Measurements from ENCODE around the gene GABBR2.

GABBR2 gene

DNA sequence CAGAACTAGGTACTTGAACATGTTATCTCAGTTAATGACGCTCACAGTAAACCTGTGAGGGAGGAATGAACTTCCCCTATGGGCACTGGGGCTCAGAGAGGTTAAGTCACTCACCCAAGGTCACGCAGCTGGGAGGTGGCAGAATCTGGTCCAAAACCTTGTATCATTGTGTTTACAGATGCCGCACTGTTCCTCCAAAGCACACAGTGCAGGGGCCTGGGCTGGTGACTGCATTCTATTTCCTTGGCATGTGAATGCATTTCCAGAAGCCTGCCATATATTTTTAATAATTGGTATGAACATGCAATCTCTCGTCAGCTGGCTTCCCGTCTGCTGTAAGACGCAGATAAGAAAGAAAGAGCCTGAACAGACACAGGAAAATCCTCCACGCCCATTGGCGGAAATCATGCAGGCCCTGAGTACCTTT, 376.3 kb downstream of the GABBR2 start:
- DNase-seq: no peak

DNA sequence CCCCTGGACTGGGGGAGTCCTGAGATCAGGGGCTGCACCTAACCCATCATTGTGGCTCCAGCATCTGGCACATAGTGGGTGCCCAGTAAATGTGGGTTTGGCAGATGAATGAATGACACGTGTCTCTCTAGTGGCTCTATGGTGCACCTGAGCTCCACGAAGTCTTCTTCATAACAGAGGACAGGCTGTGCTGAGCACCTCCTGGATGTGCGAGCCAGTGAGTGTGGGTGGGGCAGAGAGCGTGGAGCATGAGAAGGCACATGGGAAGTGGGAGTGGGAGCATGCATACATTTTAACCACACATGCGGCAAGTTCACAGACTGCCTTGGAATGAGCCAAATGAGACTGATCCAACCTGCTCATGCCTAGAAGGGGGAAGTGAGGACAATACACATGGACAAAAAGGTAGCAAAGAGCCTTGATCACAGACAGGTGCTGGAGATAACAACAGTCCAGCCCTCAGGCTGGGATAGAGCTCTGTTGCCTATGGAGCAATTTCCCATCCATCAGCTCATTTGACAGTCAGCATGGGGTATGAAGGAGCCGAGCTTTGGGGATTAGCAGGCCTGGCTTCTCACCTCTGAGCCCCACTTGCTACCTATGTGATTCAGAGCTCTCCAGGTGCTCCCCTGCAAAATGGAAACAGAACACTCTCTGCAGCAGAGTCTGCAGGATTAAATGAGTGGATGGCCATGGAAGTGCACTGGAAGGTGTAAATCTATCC, 377.0 kb downstream of the GABBR2 start:
- DNase-seq: no peak

DNA sequence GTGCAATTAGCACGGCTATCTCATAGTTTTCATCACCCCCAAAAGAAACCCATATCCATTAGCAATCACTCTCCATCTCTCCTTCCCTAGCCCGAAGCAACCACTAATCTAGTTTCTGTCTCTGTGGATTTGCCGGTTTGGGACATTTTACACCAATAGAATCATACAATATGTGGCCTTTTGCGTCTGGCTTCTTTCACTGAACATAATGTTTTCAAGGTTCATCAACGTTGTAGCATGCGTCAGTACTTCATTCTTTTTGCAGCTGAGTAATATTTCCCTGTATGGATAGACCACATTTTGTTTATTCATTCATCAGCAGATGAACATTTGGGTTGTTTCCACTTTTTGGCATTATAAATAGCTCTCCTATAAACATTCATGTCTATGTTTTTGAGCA, 377.9 kb downstream of the GABBR2 start:
- DNase-seq: peak; percentile 97

DNA sequence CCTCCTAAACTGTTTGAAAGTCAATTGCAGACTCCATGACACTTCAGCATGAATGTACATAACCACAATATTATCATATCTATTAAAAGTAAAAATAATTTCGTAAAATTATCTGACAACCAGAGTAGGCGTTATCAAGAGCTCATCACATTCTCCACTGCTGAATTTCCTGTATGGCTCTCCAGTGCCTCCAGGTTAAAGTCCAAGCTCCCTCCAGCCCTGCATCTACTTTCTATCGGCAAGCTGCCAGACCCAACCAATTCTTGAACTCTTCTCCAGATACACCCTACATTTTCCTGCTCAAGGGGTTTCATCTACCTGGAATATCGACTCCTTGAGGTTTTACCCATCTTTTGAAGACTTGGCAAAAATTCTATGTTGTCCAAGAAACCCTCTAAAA, 378.8 kb downstream of the GABBR2 start:
- no peak for DNase-seq

DNA sequence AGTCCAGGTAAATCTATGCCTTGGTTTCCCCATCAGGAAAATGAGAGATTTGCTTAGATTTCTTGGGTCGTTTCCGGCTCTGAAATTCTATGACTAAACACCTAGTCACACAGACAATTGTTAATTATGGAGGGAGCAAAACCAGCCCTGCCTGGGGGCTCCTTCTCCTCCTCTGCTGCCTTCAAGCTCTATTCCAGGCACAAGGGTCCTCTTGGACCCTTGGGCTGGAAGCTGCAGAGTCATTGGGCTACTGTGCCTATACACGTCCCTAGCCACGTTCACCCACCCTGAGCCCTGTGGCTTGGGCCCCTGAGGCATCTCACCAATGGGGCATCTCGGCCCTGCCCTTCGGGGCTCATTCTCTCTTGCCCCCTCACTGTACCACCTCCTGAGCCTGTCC, 379.5 kb downstream of the GABBR2 start:
- peak; percentile 40 for DNase-seq

DNA sequence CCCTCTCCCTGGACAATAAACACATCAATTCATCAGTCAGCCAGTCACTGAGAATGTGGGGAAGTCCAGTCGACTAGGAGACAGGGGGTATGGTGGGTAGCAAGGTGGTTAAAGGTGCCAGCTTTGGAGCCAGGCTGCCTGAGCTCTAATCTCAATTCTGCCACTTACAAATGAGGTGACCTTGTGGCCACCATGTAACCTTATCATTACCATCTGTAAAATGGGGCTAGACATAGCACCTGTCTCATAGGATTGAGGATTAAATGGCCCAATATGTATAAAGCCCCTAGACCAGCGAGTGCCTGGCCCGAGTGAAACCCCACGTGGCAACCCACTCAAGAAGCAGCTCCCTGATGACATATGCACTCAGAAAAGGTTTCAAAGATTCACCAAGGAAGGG, 380.0 kb downstream of the GABBR2 start:
- DNase-seq: no peak

DNA sequence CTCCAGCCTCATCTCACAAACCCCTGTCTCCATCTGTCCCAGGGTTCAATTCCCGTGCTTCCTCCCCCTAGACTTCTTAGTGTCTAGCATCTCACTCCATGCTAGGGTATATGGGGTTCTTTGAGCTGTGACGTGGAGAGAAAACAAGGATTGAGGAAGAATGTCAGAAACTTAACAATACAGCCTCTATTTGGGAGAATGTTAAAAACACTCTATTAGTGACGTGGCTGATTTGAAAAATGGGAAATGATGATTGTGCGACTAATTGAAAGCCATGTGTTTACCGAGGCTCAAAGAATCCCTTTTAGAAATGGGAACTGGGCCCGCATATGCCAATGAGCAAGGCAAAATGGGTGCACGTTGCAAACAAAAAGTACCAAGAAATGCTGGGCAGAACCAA, 380.6 kb downstream of the GABBR2 start:
- DNase-seq: no peak

DNA sequence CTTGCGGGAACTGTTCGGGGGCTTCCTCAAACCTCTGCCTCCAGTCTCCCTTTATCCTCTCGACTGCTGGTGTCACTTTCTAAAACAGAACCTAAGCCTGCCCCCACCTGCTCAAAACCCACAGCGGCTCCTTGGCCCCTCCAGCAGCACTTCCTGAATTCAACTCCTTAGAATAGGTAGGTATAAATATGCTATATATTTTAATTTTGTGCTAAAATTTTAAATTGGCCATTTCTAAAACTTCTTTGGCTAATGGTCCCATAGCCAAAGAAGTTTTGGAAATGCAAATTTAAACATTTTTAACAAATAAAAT, 381.5 kb downstream of the GABBR2 start:
- no peak for DNase-seq

DNA sequence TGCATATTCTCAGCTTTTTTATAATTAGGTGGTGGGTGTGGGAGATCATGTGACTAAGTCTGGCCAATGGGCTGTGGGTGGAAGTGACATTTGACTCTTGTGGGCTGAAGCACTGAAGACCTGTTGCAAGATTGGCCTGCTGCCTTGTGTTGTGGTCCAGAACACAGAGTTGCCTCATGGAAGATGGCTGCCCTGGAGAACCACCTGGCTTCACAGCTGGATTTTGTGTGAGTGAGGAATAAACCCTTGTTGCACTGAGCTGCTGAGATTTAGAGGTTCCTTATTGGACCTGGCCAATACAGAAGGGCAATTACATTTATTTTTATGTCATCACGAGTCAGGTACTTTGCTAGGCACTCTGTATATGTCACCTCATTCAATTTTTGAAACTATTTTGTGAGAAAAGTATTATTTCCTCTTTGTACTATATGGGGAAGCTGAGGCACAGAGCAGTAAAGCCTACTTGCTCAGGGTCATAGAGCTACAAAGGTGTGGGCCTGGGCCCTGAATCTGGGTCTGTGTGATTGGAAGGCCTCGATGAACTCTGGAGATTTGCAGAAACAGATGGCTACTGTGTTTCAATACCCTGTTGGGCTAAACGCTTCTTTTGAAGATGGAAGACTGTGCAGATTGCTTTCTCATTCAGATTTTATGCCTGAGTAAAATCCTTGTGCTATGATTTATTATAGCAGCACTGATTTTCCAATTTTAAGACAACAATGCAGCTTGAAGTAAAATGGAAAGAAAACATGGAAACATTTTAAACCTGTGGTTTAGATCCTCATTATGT, 382.1 kb downstream of the GABBR2 start:
- DNase-seq: peak; percentile 74

DNA sequence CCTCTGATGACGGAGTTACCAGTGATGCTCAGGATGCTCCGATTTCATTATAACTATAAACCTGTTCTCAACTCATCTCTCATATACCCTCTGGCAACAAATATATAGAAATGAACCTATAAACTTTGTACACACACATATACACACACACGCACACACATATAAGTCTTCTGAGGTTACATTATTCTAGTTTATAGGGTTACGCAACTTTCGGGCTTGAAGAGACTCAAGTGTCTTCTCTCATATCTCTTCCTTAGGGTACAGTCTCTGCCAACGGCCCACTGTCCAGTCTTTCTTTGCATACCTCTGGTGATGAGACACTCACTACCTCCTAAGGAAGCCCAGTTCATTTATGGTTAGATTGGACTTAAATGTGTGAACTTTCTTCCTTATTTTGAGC, 383.9 kb downstream of the GABBR2 start:
- peak; percentile 6 for DNase-seq

DNA sequence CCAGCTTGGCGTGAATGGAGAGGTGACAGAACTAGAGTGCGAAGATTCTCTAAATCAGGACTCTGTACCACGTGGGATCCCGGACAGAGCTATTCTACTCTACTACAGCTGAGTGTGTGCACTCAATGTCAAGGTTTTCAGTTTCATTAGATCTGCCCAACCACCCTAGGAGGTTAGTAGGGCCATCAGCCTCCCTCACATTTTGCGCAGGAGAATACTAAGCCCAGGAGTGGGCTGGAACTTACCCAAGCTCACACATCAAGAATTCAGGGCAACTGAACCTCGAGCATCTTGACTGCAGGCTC, 385.0 kb downstream of the GABBR2 start:
- no peak for DNase-seq

DNA sequence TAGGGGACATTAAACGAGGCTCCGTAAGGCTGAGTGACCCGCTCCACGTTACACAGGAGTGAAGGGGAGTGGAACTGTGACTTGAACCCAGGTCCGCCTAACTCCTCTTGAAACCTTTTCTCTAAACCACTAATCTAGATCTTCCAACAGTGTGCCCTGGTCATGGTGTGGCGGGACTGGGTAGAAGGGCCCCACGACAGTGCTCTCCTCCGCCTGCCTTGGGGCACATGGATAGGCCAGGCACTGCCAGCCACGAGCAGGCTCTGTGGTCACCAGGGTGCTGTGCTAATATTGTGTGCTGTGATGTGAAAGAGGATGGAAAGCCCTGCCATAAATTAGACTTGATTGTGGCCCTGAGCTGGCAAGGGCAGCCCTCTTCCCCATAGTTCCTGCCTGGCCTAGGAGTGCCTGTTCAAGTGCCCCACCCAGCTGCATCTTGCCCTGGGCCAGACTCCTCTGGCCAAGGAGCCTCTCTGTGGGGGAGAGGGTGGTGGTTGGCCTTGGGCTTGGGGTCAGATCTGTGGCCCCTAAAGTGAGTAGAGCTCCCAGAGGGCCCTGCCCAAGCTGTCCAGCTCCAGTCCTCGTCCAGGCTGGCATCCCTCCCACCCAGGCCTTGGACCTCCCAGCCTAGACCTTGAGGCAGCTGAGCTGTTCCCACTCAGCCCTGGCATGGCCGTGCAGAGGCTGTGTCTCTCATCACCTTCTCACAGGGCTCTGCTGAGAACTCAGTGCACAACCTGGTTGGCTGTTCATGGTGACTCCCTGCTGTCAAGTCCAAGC, 385.5 kb downstream of the GABBR2 start:
- peak; percentile 5 for DNase-seq

DNA sequence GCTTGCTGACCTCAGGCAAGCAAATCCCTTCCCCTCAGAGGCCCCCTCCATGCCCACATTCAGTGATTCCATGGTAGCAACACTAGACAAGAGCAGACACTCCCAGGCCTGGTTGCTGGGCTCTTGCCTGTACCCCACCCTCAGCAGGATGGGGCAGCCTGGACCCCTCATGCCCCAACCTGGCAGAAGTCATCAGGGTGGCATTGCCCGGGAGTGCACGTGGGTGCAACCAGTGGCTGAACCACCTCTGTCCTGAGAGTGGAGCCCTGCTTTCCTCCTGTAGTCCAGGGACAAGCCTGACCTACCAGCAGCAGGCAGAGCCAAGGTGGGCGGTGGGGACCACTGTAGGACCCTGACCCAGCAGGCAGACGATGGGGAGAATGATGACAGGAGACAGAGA, 387.5 kb downstream of the GABBR2 start:
- no peak for DNase-seq

DNA sequence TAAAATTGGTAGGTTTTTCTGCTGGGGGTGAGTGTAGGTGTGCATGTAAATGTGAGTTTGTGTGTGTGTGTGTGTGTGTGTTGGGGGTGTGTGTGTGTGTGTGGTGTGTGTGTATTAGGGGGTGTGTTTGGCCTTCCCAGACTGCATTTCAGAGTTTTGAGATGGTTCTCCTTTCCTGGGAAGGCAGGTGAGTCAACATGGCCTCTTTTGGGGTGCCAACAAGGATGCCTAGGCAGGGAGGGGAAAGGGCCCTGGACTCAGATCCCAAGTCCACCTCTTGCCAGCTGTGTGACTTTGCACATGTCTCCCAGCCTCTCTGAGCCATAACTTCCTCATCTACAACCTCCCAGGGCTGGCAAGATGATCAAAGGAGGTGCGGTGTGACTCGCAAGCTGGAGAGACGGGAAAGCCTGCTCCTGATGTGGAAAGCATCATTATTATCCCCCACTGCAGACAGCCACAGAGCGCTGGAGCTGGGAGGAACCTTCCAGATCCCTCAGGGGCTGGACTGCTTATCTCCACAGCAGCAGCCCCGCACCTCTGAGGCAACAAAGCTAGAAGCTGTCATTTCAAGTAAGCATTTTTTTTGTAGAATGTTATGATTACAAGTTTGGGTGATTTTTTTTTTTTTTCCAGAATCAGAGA, 389.8 kb downstream of the GABBR2 start:
- DNase-seq: peak; percentile 63

DNA sequence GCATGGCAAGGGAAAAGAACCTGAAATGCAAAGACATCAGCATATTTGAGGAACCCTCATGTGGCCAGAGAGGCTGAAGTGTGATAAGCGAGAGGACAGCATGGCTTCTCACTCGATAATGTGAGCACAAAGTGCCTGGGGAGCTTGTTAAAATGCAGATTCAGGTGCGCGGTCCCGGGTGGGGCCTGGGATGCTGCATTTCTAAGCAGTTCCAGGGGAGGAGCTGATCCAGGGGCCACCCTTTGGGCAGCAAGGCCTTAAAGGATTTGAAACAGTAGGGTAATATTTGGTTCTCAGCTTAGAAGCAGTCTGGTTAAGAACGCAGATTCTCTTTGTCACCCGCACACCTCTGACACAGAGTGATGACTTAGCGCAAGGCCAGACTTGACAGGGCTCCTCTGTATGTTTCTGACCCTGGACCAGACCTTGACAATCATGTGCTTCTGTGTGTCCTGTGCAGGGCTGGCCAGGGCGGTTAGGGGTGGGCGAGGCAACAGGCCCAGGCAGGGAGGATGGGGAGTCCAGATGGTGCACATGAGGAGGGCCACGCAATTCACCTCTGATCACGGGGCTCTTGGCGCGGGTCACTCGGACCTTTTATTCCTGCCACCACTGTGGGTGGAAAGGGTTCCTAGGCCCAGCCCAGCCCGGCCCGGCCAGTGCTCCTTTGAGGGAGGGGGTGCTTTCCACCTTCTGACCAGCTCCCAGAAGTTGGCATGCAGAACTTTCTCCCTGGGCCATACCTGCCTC, 390.5 kb downstream of the GABBR2 start:
- no peak for DNase-seq

DNA sequence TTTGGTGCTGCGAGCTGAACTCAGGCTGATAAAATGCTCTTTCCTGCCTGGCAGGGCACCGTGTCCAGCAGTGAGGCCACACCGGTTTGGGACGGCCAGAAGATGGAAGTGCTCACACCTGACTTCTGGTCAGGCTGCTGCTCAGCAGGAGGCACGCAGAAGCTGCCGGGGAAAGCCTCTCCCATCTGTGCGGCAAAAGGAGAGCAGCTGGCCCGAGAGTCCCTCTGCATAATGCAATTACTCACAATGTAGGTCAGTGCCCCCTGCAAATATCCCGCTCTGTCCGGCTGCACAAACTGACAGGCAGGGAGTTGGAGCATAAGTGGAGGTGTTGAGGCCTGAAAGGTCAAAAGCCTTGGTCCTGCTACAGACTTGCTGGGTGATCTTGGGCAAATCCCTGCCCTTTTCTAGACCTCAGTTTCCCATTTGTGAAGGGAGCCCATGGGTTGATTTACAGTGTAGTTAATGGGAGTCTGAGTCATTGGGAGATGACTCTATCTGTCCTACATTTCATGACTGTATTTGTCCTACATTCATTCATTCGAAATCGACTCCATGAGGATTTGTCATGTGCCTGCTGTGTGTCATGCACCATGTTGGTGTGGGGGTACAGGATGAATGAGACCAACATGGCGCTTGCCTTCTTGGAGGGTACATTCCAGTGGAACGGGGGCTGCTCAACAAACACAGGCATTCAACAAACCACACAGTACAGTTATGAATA, 391.4 kb downstream of the GABBR2 start:
- peak; percentile 91 for DNase-seq

DNA sequence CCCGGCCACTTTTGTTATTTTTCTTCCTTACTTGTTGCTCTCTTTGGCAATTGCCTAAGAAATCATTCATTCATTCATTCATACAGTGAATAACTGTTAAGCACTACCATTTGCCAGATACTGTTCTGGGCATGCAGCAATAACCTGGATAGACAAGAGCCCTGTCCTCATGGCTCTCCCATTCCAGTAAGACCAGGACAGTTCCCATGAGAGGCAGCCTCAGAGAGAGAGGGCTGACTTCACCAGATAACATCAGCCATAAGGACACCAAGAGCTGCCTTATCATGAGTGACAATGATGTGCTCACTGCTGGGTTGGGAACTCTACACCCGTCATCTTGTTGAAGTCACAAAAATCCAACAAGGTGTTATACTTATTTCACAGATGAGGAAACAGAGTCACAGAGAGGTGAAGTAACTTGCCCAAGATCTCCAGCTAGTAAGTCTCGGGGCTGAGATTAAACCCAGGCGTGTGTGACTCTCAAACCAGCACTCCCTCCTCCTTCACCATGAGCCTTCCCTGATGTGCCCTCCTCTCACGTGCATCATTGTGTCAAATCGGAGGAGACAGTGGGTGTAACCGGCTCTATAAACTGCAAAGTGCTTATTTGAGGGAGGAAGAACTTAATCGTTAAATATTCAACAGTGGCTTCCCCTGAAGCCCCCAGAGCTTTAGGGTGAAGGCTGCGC, 392.1 kb downstream of the GABBR2 start:
- no peak for DNase-seq

DNA sequence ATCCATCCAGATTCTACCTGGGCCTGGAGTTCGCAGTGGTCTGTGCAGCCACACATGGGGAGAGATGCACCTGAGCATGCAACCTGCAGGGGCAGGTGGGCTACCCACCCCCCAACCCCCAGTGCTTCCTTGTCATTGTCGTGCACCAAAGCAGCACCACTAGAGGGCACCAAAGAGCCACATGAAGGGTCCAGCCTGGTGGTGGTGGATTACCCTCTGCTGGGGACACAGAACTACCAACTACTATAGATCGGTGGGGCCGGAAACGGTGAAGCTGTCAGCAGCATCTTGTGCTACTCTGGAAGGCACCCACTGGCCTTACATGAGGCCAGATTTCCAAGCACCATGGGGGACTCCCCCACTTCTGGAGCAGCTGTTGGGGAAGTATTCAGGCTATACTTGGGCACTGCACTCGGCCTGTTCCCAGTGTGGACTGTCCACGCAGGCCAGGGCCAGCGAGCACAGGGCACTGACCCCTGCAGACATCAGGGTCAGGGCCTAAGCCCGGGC, 393.1 kb downstream of the GABBR2 start:
- DNase-seq: peak; percentile 85

DNA sequence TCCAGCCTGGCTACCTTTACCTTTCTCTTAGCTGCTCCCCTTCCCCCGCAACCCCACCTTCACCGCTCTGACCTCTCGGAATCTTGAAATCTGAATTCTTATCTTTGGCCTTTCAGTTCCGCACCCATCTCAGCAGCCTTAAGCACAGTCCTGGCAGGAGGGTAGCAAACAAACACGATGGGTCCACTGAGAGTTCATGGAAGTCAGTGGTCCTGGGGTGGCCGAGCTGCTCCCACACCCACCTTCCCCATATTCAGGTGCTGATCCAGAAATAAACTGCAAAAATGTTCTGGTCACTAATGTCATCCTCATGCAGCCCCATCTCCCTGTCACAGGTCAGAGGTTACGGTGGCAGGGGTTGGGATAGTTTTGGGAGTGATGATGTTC, 393.7 kb downstream of the GABBR2 start:
- no peak for DNase-seq

DNA sequence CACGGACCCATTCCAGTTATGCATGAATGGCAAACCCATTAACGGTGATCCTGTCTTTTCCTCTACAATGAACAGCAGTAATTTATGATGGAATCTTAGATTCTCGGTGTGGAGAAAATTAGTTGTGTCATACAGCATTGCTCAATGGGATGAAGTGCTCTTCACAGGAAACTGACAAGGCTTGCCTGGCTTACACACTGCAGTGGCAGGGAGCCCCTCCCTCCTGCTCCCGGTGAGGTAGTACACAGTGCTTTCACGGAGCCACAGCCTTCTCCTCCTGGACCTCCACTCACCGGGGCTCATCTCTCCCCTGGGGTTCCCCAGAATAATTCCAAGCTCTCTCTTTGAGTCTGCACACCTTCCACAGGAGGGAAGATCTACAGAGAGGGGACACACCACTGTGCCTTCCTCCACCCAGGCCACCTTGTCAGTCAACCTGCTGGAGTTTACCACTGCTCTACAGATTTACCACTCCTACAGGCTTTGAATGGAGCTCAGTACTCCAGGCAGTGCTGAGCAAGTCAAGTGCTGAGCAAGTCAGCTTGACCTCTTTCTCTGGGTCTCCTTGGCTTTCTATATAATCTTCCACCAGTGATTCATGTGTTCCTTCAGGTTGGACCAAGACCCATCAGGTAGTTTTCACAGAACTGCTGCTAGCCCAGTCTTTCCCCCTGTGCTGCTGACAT, 394.2 kb downstream of the GABBR2 start:
- DNase-seq: peak; percentile 71

DNA sequence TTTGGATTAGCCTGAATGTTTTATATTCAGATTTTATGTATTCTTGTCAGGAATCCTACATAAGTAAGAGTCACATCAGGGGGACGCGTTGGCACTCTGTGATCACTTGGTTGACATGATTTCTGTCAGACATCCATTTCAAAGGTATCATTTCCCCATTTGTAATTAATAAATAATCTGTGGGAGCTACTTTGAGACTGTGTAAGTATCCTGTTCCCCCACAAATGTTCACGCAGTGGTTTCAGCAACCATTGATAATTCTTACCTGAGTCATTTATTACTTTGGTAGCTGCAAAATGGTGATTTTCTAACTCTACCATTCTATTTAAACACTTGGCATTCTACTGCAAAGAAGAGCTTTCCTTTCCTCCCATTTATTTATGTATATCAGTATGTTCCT, 396.4 kb downstream of the GABBR2 start:
- no peak for DNase-seq
